HG03159 (cell line): Measurements from ENCODE around the gene SDK2.

Experiments used
- ATAC-seq: cut with Tn5 transposase; IDR thresholded peaks from one replicate; pipeline ENCODE4 v1.9.1; 2021; ENCODE audit warnings: mild to moderate bottlenecking, moderate library complexity; ENCODE audit not compliant: unreplicated experiment

The SDK2 gene

GRCh38 chr17:73288534-73289302, 355.5 kb downstream of the SDK2 start:
- ATAC-seq = no peak

- no peak for ATAC-seq
These were observed 357.4 kb downstream of the SDK2 start for GRCh38 chr17:73286863-73287296.

- no peak for ATAC-seq
These were observed 358.1 kb downstream of the SDK2 start for GRCh38 chr17:73285916-73286862.

GRCh38 chr17:73285603-73285908, 358.7 kb downstream of the SDK2 start:
- no peak for ATAC-seq

GRCh38 chr17:73284906-73285602, 359.2 kb downstream of the SDK2 start:
- no peak for ATAC-seq
